Neural crest cell (in vitro differentiated cells): ENCODE data around the gene VPS37C. TPM values are rescaled to one million over a fixed set of nuclear protein-coding genes. Genes with fewer than 3 reads are reported as not detected.

Source experiments
- DNase-seq: peaks from one replicate; pipeline ENCODE4 v3.0.0; 2021; ENCODE audit warnings: low read depth, mixed read lengths, low spot score
- H3K27ac Mint-ChIP-seq: one replicate; pipeline ENCODE4 v1.8.0; 2021; ENCODE audit warnings: mild to moderate bottlenecking, mixed read lengths; ENCODE audit not compliant: unreplicated experiment
- H3K27me3 Mint-ChIP-seq: 2 replicates; pipeline ENCODE4 v1.8.0; 2021; ENCODE audit warnings: low read depth, mild to moderate bottlenecking, mixed read lengths
- H3K36me3 Mint-ChIP-seq: 2 replicates; pipeline ENCODE4 v1.8.0; 2021; ENCODE audit warnings: low read depth, mild to moderate bottlenecking, mixed read lengths
- H3K4me1 Mint-ChIP-seq: 2 replicates; pipeline ENCODE4 v1.8.0; 2021; ENCODE audit warnings: mixed read lengths
- H3K4me3 Mint-ChIP-seq: one replicate; pipeline ENCODE4 v1.8.0; 2021; ENCODE audit warnings: mild to moderate bottlenecking, mixed read lengths
- H3K9me3 Mint-ChIP-seq: 2 replicates; pipeline ENCODE4 v1.8.0; 2021; ENCODE audit warnings: mixed read lengths
- total RNA-seq: library from RNA; stranded (reverse); gene quantifications from 2 replicates; pipeline ENCODE4 v1.2.1, GENCODE V29; 2021
- TF ChIP-seq, protein P1 (sequence below): fragments of 200-600 bp; sonication (generic); conservative IDR thresholded peaks from 2 replicates; pipeline ENCODE4 v1.5.0; 2021; ENCODE audit warnings: antibody characterized with exemption, mild to moderate bottlenecking

The VPS37C gene
- total RNA-seq, 1 donor from 2014 or later, result 25.8 TPM

DNA sequence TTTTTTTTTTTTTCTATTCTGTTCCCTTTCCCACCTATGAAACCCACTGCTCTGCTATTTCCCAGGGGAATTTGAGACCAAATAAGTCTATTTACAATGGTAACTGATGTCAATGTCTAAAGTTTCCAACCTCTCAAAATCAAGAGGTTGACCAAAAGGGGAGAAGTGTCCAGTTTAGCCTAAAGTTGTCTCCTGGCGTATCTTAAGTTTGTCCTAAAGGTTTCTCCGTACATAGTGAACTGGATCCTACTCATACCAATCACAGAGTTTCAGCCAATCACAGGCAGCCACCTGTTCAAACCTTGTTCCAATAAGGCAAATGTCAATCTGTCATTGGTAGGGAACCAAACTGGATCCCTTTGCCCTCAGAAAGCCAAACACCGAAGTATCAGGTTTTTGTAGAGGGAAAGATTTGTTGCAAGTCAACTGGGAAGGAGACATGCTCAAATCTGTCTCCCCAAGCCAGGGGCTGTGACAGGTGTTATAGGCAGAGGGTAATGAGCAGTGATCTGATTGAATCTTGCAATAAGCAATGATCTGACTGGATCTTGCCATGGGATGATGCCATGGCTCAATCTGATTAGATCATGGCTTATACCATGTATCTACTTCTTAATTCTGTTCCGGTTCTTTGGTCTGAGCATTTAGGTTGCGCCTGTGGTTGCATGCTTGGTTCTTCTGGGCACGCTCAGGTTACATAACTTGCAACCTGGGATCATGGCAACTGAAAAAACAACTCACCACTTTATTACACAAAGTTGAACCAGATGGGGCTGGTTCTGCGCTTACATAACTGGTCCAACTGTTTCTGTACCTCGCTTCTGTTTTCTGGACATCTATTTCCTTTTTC is 1.1 kb upstream of the VPS37C start:
- Mint-ChIP-seq H3K36me3 (peaks cover 2% of the 10 kb centered on the region), H3K27ac (peak overlapping the region; percentile 94), H3K4me1 (peaks cover 28% of the 10 kb centered on the region), H3K9me3 (no peaks in the 10 kb centered on the region), H3K4me3 (peak overlapping the region; percentile 96), H3K27me3 (no peaks in the 10 kb centered on the region)
- TF ChIP-seq, protein P1, sequence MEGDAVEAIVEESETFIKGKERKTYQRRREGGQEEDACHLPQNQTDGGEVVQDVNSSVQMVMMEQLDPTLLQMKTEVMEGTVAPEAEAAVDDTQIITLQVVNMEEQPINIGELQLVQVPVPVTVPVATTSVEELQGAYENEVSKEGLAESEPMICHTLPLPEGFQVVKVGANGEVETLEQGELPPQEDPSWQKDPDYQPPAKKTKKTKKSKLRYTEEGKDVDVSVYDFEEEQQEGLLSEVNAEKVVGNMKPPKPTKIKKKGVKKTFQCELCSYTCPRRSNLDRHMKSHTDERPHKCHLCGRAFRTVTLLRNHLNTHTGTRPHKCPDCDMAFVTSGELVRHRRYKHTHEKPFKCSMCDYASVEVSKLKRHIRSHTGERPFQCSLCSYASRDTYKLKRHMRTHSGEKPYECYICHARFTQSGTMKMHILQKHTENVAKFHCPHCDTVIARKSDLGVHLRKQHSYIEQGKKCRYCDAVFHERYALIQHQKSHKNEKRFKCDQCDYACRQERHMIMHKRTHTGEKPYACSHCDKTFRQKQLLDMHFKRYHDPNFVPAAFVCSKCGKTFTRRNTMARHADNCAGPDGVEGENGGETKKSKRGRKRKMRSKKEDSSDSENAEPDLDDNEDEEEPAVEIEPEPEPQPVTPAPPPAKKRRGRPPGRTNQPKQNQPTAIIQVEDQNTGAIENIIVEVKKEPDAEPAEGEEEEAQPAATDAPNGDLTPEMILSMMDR, result no peak
- DNase-seq, result no peak

DNA sequence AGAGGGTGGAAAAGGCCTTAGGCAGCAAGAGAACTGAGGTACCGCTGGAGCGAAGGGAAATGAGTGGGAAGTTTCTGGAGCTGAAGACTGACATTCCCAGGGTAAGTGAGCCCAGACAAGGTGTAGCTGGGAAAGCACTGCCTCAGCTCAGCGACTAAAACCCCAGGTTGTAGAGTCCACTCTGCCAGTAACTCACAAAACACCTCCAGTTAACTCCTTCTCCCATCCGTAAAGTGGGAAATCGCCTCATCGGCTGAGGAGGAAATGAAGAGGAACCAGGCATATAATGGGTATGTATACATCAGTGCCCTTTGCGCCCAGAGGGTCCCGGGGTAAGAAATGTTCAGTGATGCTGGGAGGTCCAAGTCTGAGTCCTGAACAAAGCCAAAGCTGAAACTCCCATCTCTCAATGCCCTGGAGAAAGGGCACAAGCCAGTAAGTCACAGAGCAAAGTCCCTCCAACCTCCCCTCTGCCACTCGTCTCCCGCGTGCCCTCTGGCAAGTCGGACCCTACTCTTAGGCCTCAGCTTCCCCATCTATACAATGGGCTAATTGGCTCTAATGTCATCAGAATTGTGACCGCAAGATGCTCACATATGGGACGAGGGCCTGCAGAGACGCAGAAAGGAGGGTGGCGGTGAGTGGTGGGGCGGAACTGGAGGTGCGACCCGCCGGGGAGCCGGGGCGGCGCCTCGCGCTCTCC is 588 bp downstream of the VPS37C start:
- peaks cover 4% of the 10 kb centered on the region for H3K9me3 Mint-ChIP-seq
- H3K4me1 Mint-ChIP-seq, result peaks cover 28% of the 10 kb centered on the region
- H3K27me3 Mint-ChIP-seq, result no peaks in the 10 kb centered on the region
- peaks cover 10% of the 10 kb centered on the region for H3K36me3 Mint-ChIP-seq
- TF ChIP-seq, protein P1, result no peak
- no peak for DNase-seq
- no peak overlapping the region for H3K27ac Mint-ChIP-seq
- peak overlapping the region; percentile 90 for H3K4me3 Mint-ChIP-seq

DNA sequence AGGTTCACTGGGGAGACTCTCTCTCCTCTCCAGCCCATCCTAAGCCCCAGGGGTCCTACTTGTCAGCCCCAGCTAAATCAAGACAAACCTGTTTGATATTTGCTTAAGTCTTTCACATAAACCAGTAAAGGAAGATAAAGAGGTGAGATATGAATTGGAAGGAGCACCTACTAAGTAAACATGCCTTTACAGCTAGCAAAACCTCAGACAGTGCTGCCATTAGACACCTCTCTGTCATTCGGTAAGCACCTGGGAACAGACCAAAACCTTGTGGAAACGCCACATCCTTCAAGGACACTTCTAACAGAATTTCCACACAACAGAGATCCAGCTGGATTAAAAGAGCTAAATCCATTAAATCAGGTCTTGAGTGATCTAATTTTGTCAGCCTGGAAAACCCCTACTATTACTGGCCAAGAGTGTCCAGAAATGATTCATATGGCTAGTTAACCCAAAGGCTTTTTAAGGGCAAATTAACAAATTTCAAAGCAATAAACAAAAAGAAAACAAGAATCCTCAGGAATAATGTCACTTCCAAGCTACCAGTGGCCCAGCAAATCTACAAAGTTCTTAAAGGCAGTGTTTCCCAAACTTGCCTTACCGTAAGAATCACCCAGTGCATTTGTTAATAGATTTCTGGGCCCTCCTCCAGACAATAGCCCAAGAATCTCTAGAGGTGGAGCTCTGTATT is 2.4 kb downstream of the VPS37C start:
- H3K27me3 Mint-ChIP-seq, result no peaks in the 10 kb centered on the region
- peaks cover 28% of the 10 kb centered on the region for H3K4me1 Mint-ChIP-seq
- H3K27ac Mint-ChIP-seq, result no peak overlapping the region
- peaks cover 27% of the 10 kb centered on the region for H3K36me3 Mint-ChIP-seq
- H3K4me3 Mint-ChIP-seq, result peak overlapping the region; percentile 44
- no peak for DNase-seq
- TF ChIP-seq, protein P1, result no peak
- peaks cover 14% of the 10 kb centered on the region for H3K9me3 Mint-ChIP-seq

DNA sequence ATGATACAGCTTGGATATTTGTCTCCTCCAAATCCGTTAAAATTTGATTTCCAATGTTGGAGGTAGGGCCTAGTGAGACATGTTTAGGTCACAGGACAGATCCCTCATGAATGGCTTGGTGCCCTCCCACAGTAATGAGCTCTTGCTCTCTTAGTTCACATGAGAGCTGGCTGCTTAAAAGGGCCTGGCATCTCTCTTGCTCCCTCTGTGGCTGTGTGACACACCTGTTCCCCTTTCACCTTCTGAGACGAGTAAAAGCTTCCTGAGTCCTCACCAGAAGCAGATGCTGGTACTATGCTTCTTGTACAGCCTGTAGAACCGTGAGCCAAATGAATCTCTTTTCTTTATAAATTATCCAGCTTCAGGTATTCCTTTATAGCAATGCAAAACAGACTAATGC is 3.5 kb downstream of the VPS37C start:
- TF ChIP-seq, protein P1, result no peak
- no peak for DNase-seq
- Mint-ChIP-seq H3K4me3 (peak overlapping the region; percentile 44), H3K27ac (no peak overlapping the region), H3K9me3 (peaks cover 14% of the 10 kb centered on the region), H3K4me1 (peaks cover 30% of the 10 kb centered on the region), H3K36me3 (peaks cover 27% of the 10 kb centered on the region), H3K27me3 (no peaks in the 10 kb centered on the region)

DNA sequence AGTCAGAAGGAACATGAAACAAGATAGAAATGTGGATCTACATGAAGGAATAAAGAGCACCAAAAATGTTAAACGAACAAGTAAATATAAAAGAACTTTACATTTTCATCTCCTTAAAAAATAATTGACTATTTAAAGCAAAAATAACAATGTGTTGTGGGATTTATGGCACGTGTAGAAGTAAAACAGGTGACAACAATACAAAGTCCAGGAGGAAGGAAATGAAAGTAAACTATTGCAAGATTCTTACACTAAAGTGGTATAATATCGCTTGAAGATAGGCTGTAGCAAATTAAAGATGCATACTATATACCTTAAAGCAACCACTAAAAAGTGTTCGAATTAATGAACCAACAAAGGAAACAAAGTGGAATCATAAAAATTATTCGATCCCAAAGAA is 5.5 kb downstream of the VPS37C start:
- peaks cover 37% of the 10 kb centered on the region for H3K4me1 Mint-ChIP-seq
- peaks cover 14% of the 10 kb centered on the region for H3K9me3 Mint-ChIP-seq
- no peak overlapping the region for H3K27ac Mint-ChIP-seq
- peaks cover 27% of the 10 kb centered on the region for H3K36me3 Mint-ChIP-seq
- H3K27me3 Mint-ChIP-seq, result no peaks in the 10 kb centered on the region
- DNase-seq, result no peak
- TF ChIP-seq, protein P1, result no peak
- no peak overlapping the region for H3K4me3 Mint-ChIP-seq
